ENCODE measurements around the gene ACSF3.

DNA sequence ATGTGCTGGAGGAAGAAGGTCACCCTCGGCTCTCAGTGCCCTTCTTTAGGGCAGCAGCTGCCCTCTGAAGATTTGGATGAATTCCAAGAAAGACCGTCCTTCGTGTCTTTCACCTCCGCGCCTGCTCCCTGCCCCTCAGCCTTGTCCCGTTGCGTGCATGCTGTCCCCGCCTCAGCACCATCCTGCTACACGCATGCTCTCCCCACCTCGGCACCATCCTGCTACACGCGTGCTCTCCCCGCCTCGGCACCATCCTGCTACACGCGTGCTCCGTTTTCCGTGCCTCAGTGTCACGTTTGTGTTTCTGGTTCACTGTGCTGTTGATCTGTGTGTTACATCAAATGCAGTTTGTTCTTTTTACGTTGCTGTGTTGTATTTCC lies 13.5 kb downstream of the ACSF3 start:
- TF ChIP-seq CTCF (IDR thresholded peaks at IDR 0.05; ENCODE audit: low read depth, low read length) (no peak), POLR2A (IDR thresholded peaks at IDR 0.05; ENCODE audit: extremely low read depth, insufficient read length) (no peak), MAX (IDR thresholded peaks at IDR 0.05; ENCODE audit: low read depth, low read length) (no peak), MYC (IDR thresholded peaks at IDR 0.05; ENCODE audit: low read depth, low read length) (no peak)
